ENCODE data around the gene OXSR1. TPM values are rescaled to one million over a fixed set of nuclear protein-coding genes. Genes with fewer than 3 reads are reported as not detected.

OXSR1 gene
- total RNA-seq, 2 experiments from 2014 or later, result 57.3 to 59.9 TPM

- Mint-ChIP-seq H3K27ac (no peak overlapping the region), H3K4me3 (no peak overlapping the region), H3K36me3 (no peaks in the 10 kb centered on the region), H3K27me3 (no peaks in the 10 kb centered on the region), H3K9me3 (no peaks in the 10 kb centered on the region), H3K4me1 (no peaks in the 10 kb centered on the region)
- no peak for DNase-seq
These were observed 132.8 kb downstream of the OXSR1 start for GRCh38 chr3:38297947-38298711.

Other genes starting within 250 kb of the OXSR1 start
- gene VILL, start 174.8 kb upstream of the OXSR1 start, total RNA-seq, result 10 to 100 TPM; 14.4 to 15.0 TPM
- gene PLCD1, start 135.9 kb upstream of the OXSR1 start, total RNA-seq, result 1 to 10 TPM; 5.7 to 9.1 TPM
- gene DLEC1, start 126.3 kb upstream of the OXSR1 start, total RNA-seq, result under 1 TPM; 0.12 to 0.52 TPM
- 10 to 100 TPM; 69.0 to 70.2 TPM for gene ACAA1, start 28.4 kb upstream of the OXSR1 start, total RNA-seq
- 10 to 100 TPM; 46.2 to 48.0 TPM for gene MYD88, start 26.9 kb upstream of the OXSR1 start, total RNA-seq
- gene SLC22A13, start 100.3 kb downstream of the OXSR1 start, total RNA-seq, result under 1 TPM; 0.24 to 0.27 TPM
- not detected for gene SLC22A14, start 116.8 kb downstream of the OXSR1 start, total RNA-seq
- gene XYLB, start 181.2 kb downstream of the OXSR1 start, total RNA-seq, result 1 to 10 TPM; 6.0 to 6.9 TPM